ENCODE results near the gene EPS15.
A peak's percentile ranks its signal among the peaks of the same experiment; 100 is the strongest.
"Not testable (repeated sequence)": the region's sequence is repeated elsewhere in the genome, so short reads cannot be mapped to it uniquely, and the experiment has no call there.

The EPS15 gene

GRCh38 chr1:51514733-51515132, 4.3 kb downstream of the EPS15 start:
- DNase-seq (ENCODE audit: low read depth): no peak

GRCh38 chr1:51512606-51513005, 6.5 kb downstream of the EPS15 start:
- DNase-seq (ENCODE audit: low read depth): no peak

GRCh38 chr1:51512120-51512519, 6.9 kb downstream of the EPS15 start:
- DNase-seq (ENCODE audit: low read depth): no peak

GRCh38 chr1:51509773-51510172, 9.3 kb downstream of the EPS15 start:
- DNase-seq (ENCODE audit: low read depth): no peak

GRCh38 chr1:51506537-51506936, 12.5 kb downstream of the EPS15 start:
- DNase-seq (ENCODE audit: low read depth): peak; percentile 54

- DNase-seq (ENCODE audit: low read depth): no peak
Measured at GRCh38 chr1:51504806-51505525, 14.1 kb downstream of the EPS15 start.

GRCh38 chr1:51501218-51501630, 17.8 kb downstream of the EPS15 start:
- DNase-seq (ENCODE audit: low read depth): not testable (repeated sequence)

GRCh38 chr1:51499694-51500093, 19.4 kb downstream of the EPS15 start:
- no peak for DNase-seq (ENCODE audit: low read depth)

- no peak for DNase-seq (ENCODE audit: low read depth)
Measured at GRCh38 chr1:51498924-51499323, 20.1 kb downstream of the EPS15 start.

GRCh38 chr1:51497340-51497739, 21.7 kb downstream of the EPS15 start:
- no peak for DNase-seq (ENCODE audit: low read depth)

- no peak for DNase-seq (ENCODE audit: low read depth)
Measured at GRCh38 chr1:51494138-51494830, 24.8 kb downstream of the EPS15 start.

GRCh38 chr1:51491166-51491981, 27.7 kb downstream of the EPS15 start:
- DNase-seq (ENCODE audit: low read depth): no peak

GRCh38 chr1:51489472-51489871, 29.6 kb downstream of the EPS15 start:
- DNase-seq (ENCODE audit: low read depth): no peak

- no peak for DNase-seq (ENCODE audit: low read depth)
Measured at GRCh38 chr1:51488372-51489050, 30.6 kb downstream of the EPS15 start.

GRCh38 chr1:51487628-51488027, 31.4 kb downstream of the EPS15 start:
- DNase-seq (ENCODE audit: low read depth): no peak

- DNase-seq (ENCODE audit: low read depth): no peak
Measured at GRCh38 chr1:51484591-51484990, 34.5 kb downstream of the EPS15 start.

GRCh38 chr1:51482881-51483280, 36.2 kb downstream of the EPS15 start:
- no peak for DNase-seq (ENCODE audit: low read depth)

- not testable (repeated sequence) for DNase-seq (ENCODE audit: low read depth)
Measured at GRCh38 chr1:51474832-51475620, 44.0 kb downstream of the EPS15 start.

- no peak for DNase-seq (ENCODE audit: low read depth)
Measured at GRCh38 chr1:51473331-51474115, 45.5 kb downstream of the EPS15 start.

- DNase-seq (ENCODE audit: low read depth): no peak
Measured at GRCh38 chr1:51472359-51472758, 46.7 kb downstream of the EPS15 start.

GRCh38 chr1:51469518-51469917, 49.5 kb downstream of the EPS15 start:
- DNase-seq (ENCODE audit: low read depth): no peak

All from GM04503 (cell line).